GM12801 (cell line): Measurements from ENCODE around the gene VPS13A.

Experiments used
- CTCF ChIP-seq: IDR thresholded peaks from one replicate; pipeline ENCODE4 v1.5.1; 2011; ENCODE audit warnings: control low read depth; ENCODE audit not compliant: insufficient read length; ENCODE audit errors: extremely low read depth

VPS13A gene

DNA sequence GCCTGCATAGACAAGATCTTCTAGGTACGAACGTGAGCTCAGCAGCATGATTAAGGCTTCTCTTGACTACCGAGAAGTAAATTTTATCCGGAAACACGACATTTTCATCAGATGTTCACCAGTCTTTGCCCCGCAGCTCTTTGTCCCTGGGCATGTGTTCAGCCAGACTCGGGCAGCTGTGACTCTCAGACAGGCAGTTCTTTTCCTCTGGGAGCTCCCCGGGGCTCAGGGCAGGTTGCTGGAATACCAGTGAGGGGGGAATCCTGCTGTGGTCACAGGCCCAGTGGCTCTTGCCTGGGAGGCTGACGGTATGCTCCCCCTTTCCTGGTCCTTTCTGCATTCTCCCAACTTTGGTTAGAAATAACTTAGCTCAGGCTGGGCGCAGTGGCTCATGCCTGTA is 284.7 kb downstream of the VPS13A start:
- TF ChIP-seq CTCF, result no peak

- no peak for TF ChIP-seq CTCF
These were observed 285.8 kb downstream of the VPS13A start for GRCh38 chr9:77463151-77463550.

DNA sequence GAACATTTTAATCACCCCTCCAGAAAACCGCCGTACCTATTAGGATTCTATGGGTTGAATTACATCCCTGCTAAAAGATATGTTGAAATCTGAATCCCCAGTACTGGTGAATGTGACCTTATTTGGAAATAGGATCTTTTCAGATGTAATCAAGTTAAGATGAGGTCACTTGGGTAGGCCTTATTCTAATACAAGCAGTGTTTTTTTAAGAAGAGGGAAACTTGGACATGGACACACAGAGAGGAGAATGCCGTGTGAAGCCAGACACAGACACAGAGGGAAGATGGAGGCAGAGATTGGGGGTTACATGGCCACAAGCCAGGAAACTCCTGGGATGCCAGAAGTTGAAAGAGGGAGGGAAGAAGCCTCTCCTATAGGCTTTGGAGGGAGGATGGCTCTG is 287.3 kb downstream of the VPS13A start:
- no peak for TF ChIP-seq CTCF

- no peak for TF ChIP-seq CTCF
These were observed 292.3 kb downstream of the VPS13A start for GRCh38 chr9:77469515-77470231.
